ENCODE measurements around the gene PRKAG2. TPM values are rescaled to one million over a fixed set of nuclear protein-coding genes. Genes with fewer than 3 reads are reported as not detected.
"Not testable (repeated sequence)": the region's sequence is repeated elsewhere in the genome, so short reads cannot be mapped to it uniquely, and the experiment has no call there.

Gene PRKAG2
- total RNA-seq, 1 donor from 2014 or later: 17.5 TPM

DNA sequence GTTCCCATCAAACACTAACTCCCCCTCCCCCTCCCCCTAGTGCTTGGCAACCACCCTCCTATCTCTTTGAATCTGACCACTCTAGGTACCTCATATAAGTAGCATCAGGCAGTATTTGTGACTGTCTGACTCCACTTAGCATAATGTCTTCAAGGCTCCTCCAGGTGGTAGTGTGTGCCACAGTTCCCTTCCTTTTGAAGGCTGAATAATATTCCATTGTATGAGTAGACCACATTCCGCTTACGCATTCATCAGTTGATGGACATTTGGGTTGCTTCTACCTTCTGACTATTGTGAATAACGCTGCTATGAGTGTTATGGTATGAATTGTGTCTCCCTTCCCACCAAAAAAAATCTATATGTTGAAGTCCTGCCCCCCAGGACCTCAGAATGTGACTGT lies 89.6 kb downstream of the PRKAG2 start:
- DNase-seq (ENCODE audit: low read depth in 2 of 2): no peak

DNA sequence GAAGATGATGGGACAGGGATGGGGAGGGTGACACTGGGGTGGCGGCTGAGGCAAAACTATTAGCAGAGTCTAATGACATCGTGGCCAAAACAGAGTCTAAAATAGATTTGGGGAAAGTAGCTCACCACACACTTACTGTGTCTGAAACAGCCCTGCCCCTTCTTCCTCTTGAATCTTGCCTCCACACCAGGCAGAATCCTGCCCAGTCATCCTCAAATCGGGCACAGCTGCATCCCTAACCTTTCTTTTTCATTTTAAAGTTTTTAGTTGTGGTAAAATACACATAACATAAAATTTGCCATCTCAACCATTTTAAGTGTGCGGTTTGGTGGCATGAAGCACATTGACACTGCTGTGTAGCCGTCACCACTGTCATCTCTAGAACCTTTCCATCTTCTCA lies 90.0 kb downstream of the PRKAG2 start:
- DNase-seq (ENCODE audit: low read depth in 2 of 2): no peak

DNA sequence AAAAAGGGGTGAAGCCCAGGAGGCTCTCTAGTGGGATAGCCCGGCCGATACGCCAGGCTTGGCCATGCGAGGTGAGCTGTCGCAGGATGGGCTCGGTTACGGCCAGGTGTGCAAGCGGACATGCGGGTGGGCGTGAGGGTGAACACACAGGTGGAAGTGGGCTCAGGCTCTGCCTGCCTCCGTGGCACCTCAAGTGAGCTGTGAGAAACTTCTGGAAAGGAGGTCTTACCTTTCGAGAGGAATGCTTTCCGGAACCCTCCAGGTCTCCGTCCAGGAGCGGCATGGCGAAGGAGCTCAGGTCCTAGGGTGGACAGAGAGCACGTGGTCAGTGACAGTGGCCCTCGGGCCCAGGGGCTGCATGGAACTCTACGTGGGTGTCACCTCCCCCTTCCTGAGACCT lies 90.7 kb downstream of the PRKAG2 start:
- DNase-seq (ENCODE audit: low read depth in 2 of 2): no peak

- no peak for DNase-seq (ENCODE audit: low read depth in 2 of 2)
Observed at GRCh38 chr7:151785681-151785965, 91.3 kb downstream of the PRKAG2 start.

GRCh38 chr7:151784853-151785680 lies 91.8 kb downstream of the PRKAG2 start:
- DNase-seq (ENCODE audit: low read depth in 2 of 2): no peak

- DNase-seq (ENCODE audit: low read depth in 2 of 2): no peak
Observed at GRCh38 chr7:151783958-151784575, 92.8 kb downstream of the PRKAG2 start.

DNA sequence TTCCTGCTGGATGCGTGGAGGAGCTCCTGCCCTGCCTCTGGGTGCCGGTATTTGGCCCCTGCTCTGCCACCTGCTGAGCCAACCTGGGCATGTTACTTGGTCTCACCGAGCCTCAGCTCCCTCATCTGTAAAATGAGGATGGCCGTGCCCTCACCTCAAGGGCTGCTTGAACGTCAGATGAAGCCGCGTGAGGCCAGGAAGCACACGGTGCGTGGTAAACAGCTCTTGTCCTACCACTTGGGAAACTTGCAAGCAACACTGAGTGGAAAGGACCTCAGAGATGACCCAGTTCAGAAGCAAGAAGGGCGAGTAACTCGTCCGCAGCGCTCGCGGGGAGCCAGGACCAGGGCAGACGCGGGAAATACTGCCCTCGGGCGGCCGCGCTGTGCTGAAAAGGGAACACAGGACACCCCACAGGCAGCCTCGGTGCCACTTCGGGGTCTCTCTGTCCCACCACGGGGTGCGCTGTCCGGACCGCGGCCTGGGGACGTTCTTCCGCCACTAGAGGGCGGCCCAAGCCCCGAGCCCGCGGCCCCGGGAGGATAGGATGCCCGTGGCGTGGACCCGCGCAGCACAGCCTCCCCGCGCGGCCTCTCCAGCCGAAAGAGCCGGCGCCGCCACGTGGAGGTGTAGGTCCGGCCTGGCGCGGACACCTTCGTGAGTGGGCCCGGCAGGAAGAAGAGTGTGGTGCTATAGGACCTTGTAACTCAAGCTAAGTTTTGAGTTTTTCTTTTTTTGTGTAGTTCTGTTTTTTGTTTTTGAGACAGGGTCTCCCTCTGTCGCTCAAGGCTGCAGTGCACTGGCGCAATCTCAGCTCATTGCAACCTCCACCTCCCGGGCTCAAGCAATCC lies 94.1 kb downstream of the PRKAG2 start:
- DNase-seq (ENCODE audit: low read depth in 2 of 2): peak in 1 of 2 donors; percentile 53

GRCh38 chr7:151782256-151782597 lies 94.7 kb downstream of the PRKAG2 start:
- not testable (repeated sequence) for DNase-seq (ENCODE audit: low read depth in 2 of 2)

DNA sequence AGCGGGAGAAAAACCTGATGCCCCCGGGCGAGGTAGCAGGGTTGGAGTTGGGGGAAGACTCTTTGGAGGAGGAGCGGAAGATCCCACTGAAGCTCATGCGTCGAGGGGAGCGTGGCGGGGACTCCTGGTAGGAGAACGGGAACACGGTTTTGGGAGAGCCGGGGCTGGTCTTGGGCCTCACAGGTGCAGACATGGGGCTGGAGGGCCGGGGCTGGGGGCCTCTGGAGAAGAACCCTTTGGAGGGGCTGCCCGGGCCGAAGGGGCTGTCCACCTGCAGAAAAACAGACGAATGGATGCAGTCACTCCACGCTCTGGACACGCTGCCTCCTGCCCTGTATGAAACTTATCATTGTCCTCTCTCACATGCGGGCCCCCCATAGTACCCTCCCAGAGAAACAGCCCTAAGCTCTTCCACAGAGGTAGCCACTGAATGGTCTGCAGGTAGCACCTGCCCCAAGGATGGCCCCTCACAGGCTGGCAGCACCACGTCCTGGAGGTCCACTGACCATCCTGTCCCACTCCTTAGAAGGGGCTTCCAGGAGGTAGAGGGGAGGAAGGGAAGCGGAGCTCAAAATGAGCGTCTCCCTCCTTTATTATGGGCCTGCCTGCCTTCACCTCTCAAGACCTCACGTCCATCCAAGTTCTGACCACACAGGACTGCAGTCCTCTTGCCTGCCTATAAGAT lies 95.6 kb downstream of the PRKAG2 start:
- DNase-seq (ENCODE audit: low read depth in 2 of 2): no peak

DNA sequence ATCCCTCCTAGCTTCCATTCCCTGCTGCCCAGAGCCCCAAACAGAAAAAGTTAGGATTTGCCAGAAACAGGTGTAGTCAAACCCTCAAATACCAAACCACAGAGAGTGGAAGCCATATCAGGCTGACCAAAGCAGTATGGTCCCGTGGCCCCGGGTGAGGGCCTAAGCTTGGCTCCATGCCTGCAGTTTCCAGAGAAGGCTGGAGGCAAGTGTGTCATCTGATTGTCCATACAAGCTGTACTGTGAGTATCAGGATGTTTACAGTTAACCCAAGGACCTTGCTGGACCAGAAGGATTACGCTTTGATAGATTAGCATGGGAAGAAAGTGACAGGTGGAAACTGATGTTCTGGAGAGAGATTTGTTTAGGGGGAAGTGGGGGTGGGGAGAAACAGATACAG lies 96.3 kb downstream of the PRKAG2 start:
- DNase-seq (ENCODE audit: low read depth in 2 of 2): peak in 1 of 2 donors; percentile 64

DNA sequence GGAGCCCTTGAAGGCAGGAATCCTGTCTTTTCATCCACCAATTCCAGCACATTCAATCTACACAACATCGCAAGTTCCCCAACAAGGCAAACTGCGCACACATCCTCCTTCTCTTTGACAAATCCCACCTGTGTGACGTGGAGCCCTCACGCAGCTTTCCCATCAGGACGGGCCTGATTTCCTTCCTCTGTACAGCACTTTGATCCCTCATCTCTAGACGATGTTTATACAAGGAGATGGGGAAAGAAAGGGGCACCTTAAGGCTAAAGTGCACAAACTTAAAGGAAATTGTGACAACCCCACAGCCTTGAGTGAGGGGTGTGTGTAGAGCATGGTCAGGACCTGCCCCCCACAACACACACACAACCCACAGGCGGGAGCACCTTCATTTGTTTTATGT lies 97.2 kb downstream of the PRKAG2 start:
- no peak for DNase-seq (ENCODE audit: low read depth in 2 of 2)

DNA sequence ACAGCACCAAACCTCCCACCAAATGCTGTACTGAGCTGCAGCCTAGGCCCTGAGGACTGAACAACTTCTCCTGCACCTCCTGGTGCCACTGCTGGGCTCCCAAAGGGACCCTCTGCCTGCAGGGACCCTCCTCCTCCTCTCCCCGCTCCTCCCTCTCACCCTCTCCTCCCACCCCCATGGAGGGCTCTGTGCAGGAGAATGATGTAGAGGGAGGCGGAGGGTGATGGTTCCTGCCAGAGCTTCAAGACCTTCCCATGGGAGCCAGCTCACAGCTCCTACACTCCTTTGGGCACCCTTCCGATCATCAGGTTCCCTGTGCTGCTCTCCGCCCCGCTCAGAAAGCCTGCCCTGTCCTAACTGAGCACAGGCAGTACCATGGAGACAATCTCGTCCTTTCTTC lies 97.7 kb downstream of the PRKAG2 start:
- no peak for DNase-seq (ENCODE audit: low read depth in 2 of 2)

GRCh38 chr7:151777908-151778670 lies 98.8 kb downstream of the PRKAG2 start:
- DNase-seq (ENCODE audit: low read depth in 2 of 2): no peak

- no peak for DNase-seq (ENCODE audit: low read depth in 2 of 2)
Observed at GRCh38 chr7:151777495-151777880, 99.4 kb downstream of the PRKAG2 start.

- no peak for DNase-seq (ENCODE audit: low read depth in 2 of 2)
Observed at GRCh38 chr7:151776876-151777494, 99.9 kb downstream of the PRKAG2 start.

DNA sequence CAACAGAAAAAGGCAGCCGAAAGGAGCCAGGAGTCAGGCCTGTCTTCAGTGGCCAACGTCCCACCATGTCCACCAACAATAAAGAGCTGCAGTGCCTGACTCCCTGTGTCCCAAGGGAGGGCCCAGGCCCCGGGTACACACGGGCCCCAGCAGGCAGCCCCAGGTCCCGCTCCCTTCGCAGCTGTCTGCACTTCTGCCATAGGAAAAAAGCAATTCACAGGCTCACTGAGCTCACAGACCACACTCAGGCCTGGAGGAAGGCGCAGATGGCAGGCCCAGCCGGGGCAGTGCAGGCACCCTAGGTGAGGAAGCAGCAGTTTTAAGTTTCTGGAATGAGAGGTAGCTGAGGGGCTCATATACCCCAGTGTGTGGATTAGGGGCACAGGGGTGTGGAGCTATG lies 100.5 kb downstream of the PRKAG2 start:
- DNase-seq (ENCODE audit: low read depth in 2 of 2): no peak

DNA sequence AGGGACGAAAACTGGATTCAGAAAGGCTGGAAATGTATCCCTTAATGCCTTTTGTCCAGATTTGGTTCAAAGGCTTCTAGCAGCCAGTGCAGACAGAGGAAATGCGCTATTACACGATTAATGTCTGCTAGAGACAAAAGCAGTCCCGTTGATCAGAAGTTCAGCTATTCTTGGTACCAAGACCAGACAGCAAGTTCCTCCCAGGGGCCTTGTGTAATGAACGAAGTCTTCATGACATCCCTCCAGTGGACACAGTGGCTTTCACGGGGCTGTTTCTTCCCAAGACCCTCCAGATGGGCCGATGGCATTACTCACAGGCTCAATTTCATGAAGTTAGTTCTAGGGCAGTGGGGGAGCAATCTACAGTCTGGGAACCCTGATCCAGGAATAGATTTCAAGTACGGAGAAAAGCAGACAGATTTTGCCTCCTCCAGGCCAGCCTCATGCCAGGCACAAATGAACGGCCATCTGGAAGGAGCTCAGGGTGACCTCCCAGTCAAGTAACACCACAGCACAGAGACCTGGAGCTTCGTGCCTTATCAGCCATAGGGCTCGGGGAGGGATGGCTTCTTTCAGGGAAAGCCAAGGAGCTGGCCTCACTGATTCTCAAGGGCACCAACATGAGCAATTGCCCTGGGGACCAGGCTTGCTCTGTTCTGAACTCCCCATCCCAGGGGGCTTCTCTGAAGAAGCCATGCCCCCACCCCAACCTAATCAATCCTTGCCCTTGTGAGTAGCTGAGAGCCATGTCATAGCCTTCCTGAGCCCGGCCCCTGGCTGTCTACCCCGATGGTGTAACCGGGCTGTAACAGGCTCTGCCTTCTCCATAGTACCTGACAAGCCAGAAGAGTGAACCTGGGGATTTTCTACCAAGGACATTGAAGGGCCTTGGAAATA lies 101.1 kb downstream of the PRKAG2 start:
- DNase-seq (ENCODE audit: low read depth in 2 of 2): no peak

DNA sequence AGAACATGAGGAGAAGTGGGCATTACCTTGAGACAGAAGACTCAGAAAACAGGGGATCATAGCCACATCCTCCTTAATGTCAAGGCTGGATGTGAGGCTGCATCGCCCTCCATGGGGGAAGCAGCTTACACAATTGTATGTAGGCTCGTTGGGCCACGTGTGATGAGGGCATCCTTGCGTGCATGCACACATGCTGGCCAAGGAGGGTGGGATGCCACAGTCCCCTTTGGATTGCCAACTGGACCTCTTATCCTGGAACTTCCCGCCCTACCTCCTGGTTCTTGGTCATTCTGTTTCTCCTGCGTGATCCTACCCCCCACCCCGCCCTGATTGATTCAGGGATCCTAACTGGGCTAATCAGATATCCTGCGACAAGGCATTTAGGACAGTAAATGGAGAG lies 102.0 kb downstream of the PRKAG2 start:
- DNase-seq (ENCODE audit: low read depth in 2 of 2): no peak

DNA sequence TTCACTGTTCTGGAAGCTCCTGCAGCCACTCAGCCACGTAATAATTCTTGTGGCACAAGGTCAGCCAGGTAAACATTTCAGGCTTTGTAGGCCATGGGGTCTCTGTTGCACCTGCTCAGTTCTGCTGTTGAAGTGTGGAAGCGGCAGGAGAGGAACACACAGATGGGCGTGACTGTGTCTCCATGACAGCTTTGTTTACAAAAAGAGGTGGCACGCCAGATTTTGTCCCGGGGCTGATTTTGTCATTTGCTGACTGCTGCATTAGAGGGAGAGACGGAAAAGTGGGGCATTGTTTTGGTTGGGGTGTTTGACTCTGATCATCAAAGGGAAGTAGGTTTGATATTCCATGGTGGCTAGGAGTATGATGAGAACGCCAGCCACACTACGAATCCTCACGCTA lies 103.1 kb downstream of the PRKAG2 start:
- no peak for DNase-seq (ENCODE audit: low read depth in 2 of 2)

DNA sequence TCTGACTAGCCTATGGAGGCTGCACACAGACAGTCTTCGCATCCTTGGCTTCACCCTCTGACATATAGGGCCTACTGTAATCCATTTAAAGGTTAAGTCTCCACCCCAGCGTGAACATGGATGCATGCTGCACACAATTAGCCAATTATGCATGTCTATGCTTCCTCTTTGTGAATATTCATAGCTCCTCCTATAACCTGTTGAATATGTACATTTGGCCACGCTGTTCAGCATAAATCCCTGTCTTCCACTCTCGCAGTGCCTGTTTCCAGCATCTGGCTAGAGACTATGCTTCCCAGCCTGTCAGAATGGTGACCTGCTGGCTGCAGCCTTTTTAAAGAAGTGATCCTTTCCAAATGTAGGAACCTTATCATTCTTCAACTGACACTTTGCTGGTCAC lies 106.7 kb downstream of the PRKAG2 start:
- DNase-seq (ENCODE audit: low read depth in 2 of 2): no peak
